ENCODE results near the gene ESRRG. TPM values are rescaled to one million over a fixed set of nuclear protein-coding genes. Genes with fewer than 3 reads are reported as not detected.

ESRRG gene
- total and polyA plus RNA-seq, 7 donors, result under 0.01 to 0.71 (median 0.33) TPM

DNA sequence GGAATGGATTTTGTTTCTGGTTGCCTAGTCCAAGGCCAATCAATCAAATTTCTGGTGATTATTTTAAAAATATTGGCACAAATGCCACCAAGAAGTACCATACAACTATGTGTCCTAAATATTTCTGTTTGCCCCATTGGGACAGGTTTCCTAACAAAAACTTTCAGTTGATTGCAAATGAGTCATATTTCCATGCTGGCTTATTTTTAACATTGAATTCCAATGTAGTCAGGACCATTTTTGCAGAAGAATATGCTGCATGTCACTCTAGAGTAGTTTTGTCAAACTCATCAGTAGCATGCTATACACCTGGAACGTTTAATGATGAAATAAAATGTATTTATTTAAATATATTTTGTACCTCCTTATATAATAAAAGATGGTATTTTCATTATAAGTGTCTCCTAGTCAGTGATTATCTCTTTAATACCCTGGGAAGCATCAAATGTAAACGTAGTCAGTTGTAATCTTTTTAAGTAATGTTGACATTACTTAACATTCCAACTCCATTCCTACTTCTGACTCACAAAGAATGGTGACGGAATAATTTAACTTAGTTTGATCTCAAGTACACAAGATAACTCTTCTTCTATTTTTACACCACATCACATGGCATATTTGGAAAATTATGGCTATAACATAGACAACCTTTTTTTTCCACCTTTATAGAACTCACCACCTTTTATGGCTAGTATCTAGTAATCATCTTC, 261.0 kb downstream of the ESRRG start:
- intact Hi-C loops (cut with DNase I), result no loop called here
- DNase-seq, result no peak
- H3K27me3 ChIP-seq, result no peaks in the 10 kb centered on the region
- no peaks in the 10 kb centered on the region for H3K36me3 ChIP-seq
- H3K9me3 ChIP-seq, result no peaks in the 10 kb centered on the region
- H3K27ac ChIP-seq, result no peak overlapping the region
- H3K4me3 ChIP-seq, result no peak overlapping the region
- TF ChIP-seq POLR2A (IDR thresholded peaks at IDR 0.05) (no peak), EP300 (IDR thresholded peaks at IDR 0.05) (no peak), POLR2AphosphoS5 (IDR thresholded peaks at IDR 0.05) (no peak)
- TF ChIP-seq, protein P1, sequence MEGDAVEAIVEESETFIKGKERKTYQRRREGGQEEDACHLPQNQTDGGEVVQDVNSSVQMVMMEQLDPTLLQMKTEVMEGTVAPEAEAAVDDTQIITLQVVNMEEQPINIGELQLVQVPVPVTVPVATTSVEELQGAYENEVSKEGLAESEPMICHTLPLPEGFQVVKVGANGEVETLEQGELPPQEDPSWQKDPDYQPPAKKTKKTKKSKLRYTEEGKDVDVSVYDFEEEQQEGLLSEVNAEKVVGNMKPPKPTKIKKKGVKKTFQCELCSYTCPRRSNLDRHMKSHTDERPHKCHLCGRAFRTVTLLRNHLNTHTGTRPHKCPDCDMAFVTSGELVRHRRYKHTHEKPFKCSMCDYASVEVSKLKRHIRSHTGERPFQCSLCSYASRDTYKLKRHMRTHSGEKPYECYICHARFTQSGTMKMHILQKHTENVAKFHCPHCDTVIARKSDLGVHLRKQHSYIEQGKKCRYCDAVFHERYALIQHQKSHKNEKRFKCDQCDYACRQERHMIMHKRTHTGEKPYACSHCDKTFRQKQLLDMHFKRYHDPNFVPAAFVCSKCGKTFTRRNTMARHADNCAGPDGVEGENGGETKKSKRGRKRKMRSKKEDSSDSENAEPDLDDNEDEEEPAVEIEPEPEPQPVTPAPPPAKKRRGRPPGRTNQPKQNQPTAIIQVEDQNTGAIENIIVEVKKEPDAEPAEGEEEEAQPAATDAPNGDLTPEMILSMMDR (IDR thresholded peaks at IDR 0.05), result no peak
- H3K4me1 ChIP-seq, result peaks cover 0 to 14% (median 0%) of the 10 kb centered on the region in 4 donors
- 46 to 55% methylated on average over 3 of the region's 3 CpGs for WGBS, 2 donors

DNA sequence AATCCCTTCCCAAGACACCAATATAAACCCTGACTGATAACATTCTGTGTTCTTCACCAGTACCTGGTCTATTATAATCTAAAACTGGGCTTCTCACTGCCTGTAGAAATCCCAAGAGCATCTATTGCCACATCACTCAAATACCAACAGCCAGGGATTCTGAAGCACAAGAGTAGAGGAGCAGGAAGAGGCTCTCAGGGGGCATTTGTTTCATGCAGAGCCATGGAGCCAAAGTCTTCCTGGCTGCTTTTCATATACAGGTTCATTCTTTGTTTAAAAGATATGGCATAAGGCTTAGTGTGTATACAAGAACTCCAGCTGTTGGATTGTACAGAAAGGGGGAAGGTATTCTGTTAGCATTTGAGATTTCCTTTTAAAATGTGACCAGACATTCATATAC, 261.8 kb downstream of the ESRRG start:
- Histone ChIP-seq H3K9me3 (no peaks in the 10 kb centered on the region), H3K36me3 (no peaks in the 10 kb centered on the region), H3K27ac (no peak overlapping the region), H3K4me1 (peaks cover 0 to 14% (median 0%) of the 10 kb centered on the region in 4 donors), H3K27me3 (no peaks in the 10 kb centered on the region), H3K4me3 (no peak overlapping the region)
- DNase-seq, result no peak
- intact Hi-C loops (cut with DNase I), result no loop called here
- no peak for TF ChIP-seq EP300 (IDR thresholded peaks at IDR 0.05)
- TF ChIP-seq, protein P1 (IDR thresholded peaks at IDR 0.05), result no peak

DNA sequence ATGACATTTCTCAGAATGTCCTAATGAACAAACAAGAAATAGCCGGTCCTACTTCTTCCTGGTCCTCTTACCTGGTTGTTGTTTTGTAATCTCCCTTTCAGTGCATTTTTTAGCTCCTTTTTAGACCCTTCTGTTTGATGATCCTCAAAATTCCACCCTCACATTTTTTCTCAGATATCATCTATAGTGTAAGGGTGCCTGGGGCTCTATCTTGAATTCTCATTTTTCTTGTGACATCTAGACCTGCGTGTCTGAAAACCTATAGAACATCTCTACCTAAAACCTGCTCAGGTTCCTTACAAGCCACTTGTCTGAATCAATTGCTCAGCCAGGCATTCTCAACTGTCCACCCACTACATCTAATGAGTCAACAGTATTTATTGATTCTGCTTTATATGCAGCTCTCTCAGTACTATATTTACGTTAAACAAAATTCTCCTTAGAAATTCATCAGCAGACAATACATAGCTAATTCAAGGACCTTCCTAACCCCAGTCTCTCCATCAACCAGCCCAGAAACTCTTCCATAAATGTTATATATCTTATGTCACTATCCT, 263.5 kb downstream of the ESRRG start:
- Histone ChIP-seq H3K27me3 (no peaks in the 10 kb centered on the region), H3K9me3 (no peaks in the 10 kb centered on the region), H3K36me3 (no peaks in the 10 kb centered on the region), H3K4me1 (peaks cover 0 to 14% (median 0%) of the 10 kb centered on the region in 4 donors), H3K4me3 (no peak overlapping the region), H3K27ac (no peak overlapping the region)
- TF ChIP-seq POLR2A (IDR thresholded peaks at IDR 0.05) (no peak), POLR2AphosphoS5 (IDR thresholded peaks at IDR 0.05) (no peak), EP300 (IDR thresholded peaks at IDR 0.05) (no peak)
- TF ChIP-seq, protein P1 (IDR thresholded peaks at IDR 0.05), result no peak
- intact Hi-C loops (cut with DNase I), result no loop called here
- 87 to 91% methylated on average over 3 of the region's 3 CpGs for WGBS, 2 donors
- DNase-seq, result no peak

GRCh38 chr1:216458812-216459211, 264.4 kb downstream of the ESRRG start:
- Histone ChIP-seq H3K4me1 (peaks cover 0 to 14% (median 0%) of the 10 kb centered on the region in 4 donors), H3K9me3 (no peaks in the 10 kb centered on the region), H3K4me3 (no peak overlapping the region), H3K36me3 (no peaks in the 10 kb centered on the region), H3K27ac (no peak overlapping the region), H3K27me3 (no peaks in the 10 kb centered on the region)
- no peak for TF ChIP-seq POLR2AphosphoS5 (IDR thresholded peaks at IDR 0.05)
- no peak for DNase-seq
- intact Hi-C loops (cut with DNase I), result no loop called here

- H3K4me1 ChIP-seq, result peaks cover 0 to 9% (median 0%) of the 10 kb centered on the region in 4 donors
- intact Hi-C loops (cut with DNase I), result no loop called here
- TF ChIP-seq POLR2A (IDR thresholded peaks at IDR 0.05) (no peak), POLR2AphosphoS5 (IDR thresholded peaks at IDR 0.05) (no peak), EP300 (IDR thresholded peaks at IDR 0.05) (no peak)
- TF ChIP-seq, protein P1 (IDR thresholded peaks at IDR 0.05), result no peak
Observed at GRCh38 chr1:216457356-216457755, 265.9 kb downstream of the ESRRG start.

More at GRCh38 chr1:216457356-216457755, 265.9 kb downstream of the ESRRG start:
- Histone ChIP-seq H3K27me3 (no peaks in the 10 kb centered on the region), H3K27ac (no peak overlapping the region), H3K36me3 (no peaks in the 10 kb centered on the region), H3K4me3 (no peak overlapping the region), H3K9me3 (no peaks in the 10 kb centered on the region)
- DNase-seq, result no peak
